ENCODE measurements around the gene PRL.

Gene PRL
- 0 reads per million in 2 experiments for total RNA-seq

- no peak for DNase-seq (ENCODE audit: low read depth)
Measured at GRCh38 chr6:22296936-22297335, at the start of gene PRL. TSS of gene PRL (minus strand) at chr6:22297036. CDS start at chr6:22296982, 54 bp downstream.

DNA sequence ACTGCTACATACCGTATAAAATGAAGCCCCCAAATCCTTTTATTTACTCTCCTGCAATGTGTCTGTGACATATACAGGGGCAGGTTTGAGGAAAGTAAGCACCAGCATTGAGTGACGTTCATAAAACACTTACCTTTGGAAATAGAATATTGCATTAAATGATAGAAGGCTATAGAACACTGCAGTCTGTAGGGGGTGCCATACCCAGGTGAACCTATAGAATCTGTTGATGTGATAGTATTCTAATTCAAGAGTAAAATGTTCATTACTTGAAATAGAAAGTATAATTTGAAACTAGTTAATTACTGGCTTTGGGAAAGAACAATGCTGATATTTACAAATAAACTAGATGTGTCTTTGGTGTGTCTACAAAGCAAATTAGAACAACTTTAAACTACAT lies 47.0 kb upstream of the PRL start:
- DNase-seq (ENCODE audit: low read depth), result no peak

- DNase-seq (ENCODE audit: low read depth), result no peak
Measured at GRCh38 chr6:22334778-22335177, 37.9 kb upstream of the PRL start.

DNA sequence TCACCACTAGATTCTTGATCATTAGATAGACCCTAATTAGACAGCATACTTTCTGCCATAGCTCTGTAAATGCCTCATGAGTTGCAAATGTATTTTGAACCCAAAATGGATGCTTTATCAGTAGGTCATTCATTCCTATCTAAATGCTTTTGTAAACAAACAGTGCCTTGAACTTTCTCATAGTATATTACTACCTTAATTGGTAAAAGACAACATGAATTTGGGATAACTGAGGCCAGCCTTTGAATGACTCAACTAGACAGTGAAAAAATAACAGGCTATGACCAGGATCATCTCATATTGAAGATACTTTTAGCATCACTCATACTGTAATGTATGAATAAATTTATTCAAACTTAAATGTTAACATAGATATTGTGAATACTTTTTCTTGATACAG lies 37.0 kb upstream of the PRL start:
- DNase-seq (ENCODE audit: low read depth), result no peak

DNA sequence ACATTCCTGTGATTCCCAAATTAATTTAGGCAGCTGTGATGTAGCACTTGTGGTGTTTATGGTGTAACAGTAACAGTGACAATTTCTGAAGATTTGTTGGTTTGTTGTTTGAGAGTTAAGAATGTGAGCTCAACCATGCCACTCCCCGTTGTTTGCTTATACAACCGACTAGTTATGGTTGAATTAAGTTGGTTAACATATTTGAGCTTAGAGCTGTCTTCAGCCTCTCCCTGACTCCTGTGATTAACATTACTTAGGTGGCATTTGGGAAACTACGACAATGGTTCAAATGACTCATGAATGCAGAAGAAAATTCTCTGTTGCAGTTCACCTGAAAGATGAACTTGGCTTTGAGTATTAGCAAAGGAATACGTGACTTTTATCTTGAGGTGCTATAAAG lies 35.9 kb upstream of the PRL start:
- DNase-seq (ENCODE audit: low read depth), result no peak

GRCh38 chr6:22332216-22332615 lies 35.4 kb upstream of the PRL start:
- no peak for DNase-seq (ENCODE audit: low read depth)

- no peak for DNase-seq (ENCODE audit: low read depth)
Measured at GRCh38 chr6:22330941-22331340, 34.1 kb upstream of the PRL start.

GRCh38 chr6:22328474-22328873 lies 31.6 kb upstream of the PRL start:
- no peak for DNase-seq (ENCODE audit: low read depth)

DNA sequence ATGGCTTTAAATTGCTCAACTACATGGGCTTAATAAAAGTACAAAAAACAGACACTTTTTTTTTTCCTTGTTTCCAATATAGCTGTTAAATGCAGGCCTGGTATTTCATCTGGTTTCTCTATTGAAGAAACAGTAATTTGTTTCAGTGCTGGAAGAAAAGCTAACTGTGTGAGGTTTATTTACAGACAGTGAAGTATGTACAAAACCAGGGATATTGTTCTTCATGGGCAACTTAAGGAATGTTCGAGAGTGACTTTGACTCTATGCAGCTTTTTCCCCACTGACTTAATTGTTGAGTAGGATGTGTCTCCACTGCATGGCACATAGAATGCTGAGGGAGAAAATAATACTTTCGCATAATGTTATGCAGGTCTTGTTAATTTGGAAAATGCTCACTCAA lies 31.0 kb upstream of the PRL start:
- DNase-seq (ENCODE audit: low read depth), result no peak

GRCh38 chr6:22326500-22326899 lies 29.7 kb upstream of the PRL start:
- DNase-seq (ENCODE audit: low read depth), result no peak

GRCh38 chr6:22325481-22325880 lies 28.6 kb upstream of the PRL start:
- no peak for DNase-seq (ENCODE audit: low read depth)

- no peak for DNase-seq (ENCODE audit: low read depth)
Measured at GRCh38 chr6:22323848-22324247, 27.0 kb upstream of the PRL start.

DNA sequence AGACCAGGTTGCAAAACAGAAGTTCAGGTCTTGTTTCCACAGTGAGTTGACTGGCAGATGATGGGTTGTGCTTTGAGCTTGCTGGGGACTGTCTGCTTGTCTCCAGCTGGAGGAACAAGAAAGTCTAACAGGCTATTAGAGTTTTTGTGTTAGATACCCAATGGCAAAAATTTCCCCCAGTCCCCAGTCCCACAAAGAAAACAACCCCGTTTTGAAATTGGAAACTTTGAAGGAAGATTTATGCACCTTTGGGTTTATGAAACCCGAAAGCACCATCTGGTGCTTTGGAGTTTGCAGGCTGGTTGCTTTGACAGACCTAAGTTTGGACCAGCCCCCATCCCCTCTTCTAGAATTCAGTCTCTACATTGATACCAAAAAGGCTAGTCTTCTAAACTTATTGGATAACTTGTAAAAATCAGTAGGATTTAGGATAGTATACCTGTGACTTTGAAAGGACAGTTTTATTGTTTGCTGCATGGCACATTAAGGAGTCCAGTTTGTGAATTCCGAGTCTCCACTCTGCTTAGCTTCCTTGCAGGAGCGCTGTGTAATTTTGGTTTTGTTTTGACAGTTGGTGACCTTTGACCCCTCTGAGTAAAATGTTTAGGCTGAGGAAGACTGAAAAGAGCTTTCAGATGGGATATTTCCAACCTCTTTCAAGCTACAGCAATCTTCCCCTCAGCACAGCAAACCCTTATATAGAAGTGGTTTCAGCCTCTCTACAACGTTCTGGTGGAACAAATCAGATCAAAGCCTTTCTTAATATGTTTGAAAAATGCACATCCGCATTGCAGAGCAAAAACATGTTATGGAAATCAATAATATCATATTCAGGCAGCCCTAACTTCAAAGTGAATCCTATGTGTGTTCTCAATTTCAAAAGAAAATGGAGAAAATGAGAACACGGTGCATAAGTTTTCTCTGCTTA lies 25.5 kb upstream of the PRL start:
- DNase-seq (ENCODE audit: low read depth), result no peak

GRCh38 chr6:22320750-22321149 lies 23.9 kb upstream of the PRL start:
- DNase-seq (ENCODE audit: low read depth), result no peak

- no peak for DNase-seq (ENCODE audit: low read depth)
Measured at GRCh38 chr6:22318404-22318803, 21.6 kb upstream of the PRL start.

DNA sequence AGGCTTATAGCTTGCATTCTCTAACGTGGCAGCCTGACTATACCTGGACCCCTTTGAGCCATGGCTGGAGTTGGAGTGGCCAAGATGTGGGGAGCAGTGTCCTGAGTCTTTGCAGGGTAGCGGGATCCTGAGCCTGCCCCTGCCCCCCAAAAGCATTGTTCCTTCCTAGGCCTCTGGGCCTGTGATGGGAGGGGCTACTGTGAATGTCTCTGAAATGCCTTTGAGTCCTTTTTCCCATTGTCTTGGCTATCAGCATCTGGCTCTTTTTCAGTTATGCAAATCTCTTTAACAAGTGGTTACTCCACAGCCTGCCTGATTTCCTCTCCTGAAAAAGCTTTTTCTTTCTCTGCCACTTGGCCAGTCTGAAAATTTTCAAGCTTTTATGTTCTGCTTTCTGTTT lies 17.0 kb upstream of the PRL start:
- DNase-seq (ENCODE audit: low read depth), result no peak

DNA sequence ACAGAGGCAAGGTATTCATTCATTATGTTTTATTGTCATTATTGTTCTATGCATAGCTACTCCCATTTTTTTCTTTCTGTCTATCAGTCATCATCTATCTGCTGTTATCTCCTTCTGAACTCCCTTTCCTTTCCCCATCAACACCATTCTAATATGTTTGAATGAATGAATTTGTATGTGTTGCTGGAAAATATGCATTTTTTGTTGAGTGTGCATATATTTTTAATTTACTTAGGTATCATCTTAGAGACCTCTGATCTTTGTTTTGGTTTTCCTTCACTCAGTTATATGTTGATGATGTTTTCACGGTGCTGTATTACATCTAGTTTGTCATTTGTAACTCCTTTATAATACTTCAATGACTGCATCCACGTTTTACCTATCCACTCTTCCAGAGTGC lies 12.1 kb upstream of the PRL start:
- no peak for DNase-seq (ENCODE audit: low read depth)

- no peak for DNase-seq (ENCODE audit: low read depth)
Measured at GRCh38 chr6:22306741-22307466, 10.1 kb upstream of the PRL start.

DNA sequence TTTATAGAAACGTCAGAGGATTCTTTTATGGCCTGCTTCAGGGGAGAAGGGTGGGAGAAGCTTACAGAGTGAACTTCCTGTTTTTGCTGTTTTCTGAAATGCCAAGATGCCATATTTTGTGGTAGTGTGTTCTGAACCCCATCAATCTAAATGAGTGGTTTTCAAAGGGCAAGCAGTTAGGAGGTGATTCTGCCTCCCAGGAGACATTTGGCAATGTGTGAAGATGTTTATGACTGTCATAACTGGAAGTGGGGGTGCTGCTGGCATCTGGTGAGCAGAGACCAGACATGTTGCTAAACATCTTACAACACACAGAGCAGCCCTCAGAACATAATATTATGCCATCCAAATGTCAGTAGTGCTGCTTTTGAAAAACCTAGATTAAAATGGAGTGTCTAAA lies 6.0 kb upstream of the PRL start:
- no peak for DNase-seq (ENCODE audit: low read depth)

GRCh38 chr6:22300273-22300998 lies 3.6 kb upstream of the PRL start:
- no peak for DNase-seq (ENCODE audit: low read depth)

DNA sequence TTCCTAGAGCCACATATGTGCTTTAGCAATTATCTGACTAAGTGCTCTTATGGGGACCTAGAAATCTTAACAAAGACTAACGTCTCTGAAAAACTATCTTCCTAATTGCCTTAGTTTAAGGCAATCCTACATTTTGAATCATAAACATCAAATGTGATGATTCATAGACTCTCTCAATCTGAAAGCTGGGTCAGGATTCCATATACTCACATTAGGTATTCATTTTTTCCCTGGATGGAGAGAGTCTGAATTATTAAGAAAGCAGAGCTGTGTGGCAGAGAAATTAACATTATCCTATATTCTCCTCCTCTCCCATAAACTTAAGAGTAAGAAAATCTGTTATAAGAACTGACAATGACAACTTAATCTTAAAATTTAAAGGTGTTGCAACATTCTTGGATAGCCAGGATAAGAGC lies 1.6 kb upstream of the PRL start:
- DNase-seq (ENCODE audit: low read depth), result no peak

- DNase-seq (ENCODE audit: low read depth), result no peak
Measured at GRCh38 chr6:22296067-22296466, 769 bp downstream of the PRL start.

- no peak for DNase-seq (ENCODE audit: low read depth)
Measured at GRCh38 chr6:22295145-22295544, 1.7 kb downstream of the PRL start.

Measured in T follicular helper cell (primary cell).